BLaER1 (cell line): ENCODE data around the gene ZFHX2.
"Not testable (repeated sequence)": the region's sequence is repeated elsewhere in the genome, so short reads cannot be mapped to it uniquely, and the experiment has no call there.

Experiments used
- H3K27ac ChIP-seq: shearing (Covaris generic); formaldehyde crosslinking; 2 replicates; pipeline ENCODE4 v1.8.1; 2022
- H3K27me3 ChIP-seq: shearing (Covaris generic); formaldehyde crosslinking; 2 replicates; pipeline ENCODE4 v1.8.1; 2022
- H3K36me3 ChIP-seq: shearing (Covaris generic); formaldehyde crosslinking; 2 replicates; pipeline ENCODE4 v1.8.1; 2022
- H3K4me1 ChIP-seq: shearing (Covaris generic); formaldehyde crosslinking; 2 replicates; pipeline ENCODE4 v1.8.1; 2022
- H3K4me2 ChIP-seq: shearing (Covaris generic); formaldehyde crosslinking; 2 replicates; pipeline ENCODE4 v1.8.1; 2022
- H3K4me3 ChIP-seq: shearing (Covaris generic); formaldehyde crosslinking; 2 replicates; pipeline ENCODE4 v1.8.1; 2022
- H3K9ac ChIP-seq: shearing (Covaris generic); formaldehyde crosslinking; 2 replicates; pipeline ENCODE4 v1.8.1; 2022
- H3K9me3 ChIP-seq: shearing (Covaris generic); formaldehyde crosslinking; 2 replicates; pipeline ENCODE4 v1.8.1; 2022
- H4K20me1 ChIP-seq: shearing (Covaris generic); formaldehyde crosslinking; 2 replicates; pipeline ENCODE4 v1.8.1; 2022
- Cebpa-rat ChIP-seq: shearing (Covaris generic); IDR thresholded peaks from 2 replicates; pipeline ENCODE4 v1.8.1; 2022

ZFHX2 gene

DNA sequence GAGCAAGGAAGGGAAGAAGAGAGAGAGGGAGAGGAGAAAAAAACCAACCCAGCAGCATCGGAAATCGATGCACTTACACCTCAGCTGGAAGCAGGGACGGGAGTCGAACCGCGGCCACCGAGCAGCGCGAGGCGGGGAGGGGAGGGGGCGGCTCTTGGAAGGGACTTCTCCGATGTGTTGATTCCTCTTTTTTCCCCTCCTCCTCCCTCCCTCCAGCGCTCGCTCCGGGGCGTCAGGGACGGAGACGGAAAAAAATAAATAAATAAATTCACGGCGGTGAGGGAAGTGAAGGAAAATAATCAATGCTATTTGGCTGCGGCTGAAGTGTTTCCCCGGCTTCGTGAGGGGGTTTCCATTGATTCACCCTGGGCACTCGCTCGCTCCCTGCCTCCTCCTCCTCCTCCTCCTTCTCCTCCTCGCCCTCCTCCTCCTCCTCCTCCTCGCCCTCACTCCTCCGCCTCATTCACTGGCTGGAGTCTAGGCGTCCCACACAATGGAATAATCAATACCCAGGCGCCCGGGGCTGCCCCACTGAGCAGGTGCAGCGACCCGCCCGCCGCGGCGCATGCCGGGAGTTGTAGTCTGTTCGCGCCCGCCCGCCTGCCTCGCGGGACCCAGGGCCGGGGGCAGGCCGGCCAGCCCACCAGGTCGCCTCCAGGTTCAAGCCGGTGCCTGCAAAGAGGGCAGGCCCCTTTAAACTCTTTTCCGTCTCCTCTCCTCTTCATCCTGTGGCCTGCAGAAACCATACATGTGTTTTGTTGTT is at the start of gene ZFHX2:
ZFHX2 (minus strand) TSS at position 500 of the 763 bp plus-strand sequence. CDS start 16,440 bp downstream, outside the sequence.
- Histone ChIP-seq H3K9ac (peak within 1 kb of the TSS; percentile 84), H3K27me3 (no peaks in the 10 kb centered on the region), H3K36me3 (no peaks in the 10 kb centered on the region), H3K4me3 (peak within 1 kb of the TSS; percentile 79), H4K20me1 (no peaks in the 10 kb centered on the region), H3K9me3 (no peaks in the 10 kb centered on the region), H3K4me1 (peaks cover 41% of the 10 kb centered on the region), H3K4me2 (peak within 1 kb of the TSS; percentile 92), H3K27ac (peak within 1 kb of the TSS; percentile 75)
- no peak for TF ChIP-seq Cebpa-rat

DNA sequence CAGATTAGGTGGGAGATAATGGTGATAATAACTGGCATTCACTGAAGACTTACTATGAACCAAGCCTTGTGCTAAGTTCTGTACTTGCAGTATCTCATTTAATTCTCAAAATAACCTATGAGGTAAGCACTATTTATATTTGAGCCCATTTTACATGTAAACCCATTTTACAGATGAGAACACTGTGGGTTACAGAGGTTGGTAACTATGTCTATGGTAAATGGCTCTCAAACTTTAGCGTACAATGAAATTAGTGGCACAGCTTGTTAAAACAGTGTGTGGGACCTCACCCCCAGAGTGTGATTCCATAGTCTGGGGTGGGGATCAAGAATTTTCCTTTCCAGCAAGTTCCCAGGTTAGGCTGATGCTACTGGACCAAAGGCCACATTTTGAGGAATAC is 49.2 kb upstream of the ZFHX2 start:
- Histone ChIP-seq H3K9ac (no peak overlapping the region), H4K20me1 (no peaks in the 10 kb centered on the region), H3K9me3 (peaks cover 14% of the 10 kb centered on the region), H3K36me3 (no peaks in the 10 kb centered on the region), H3K27ac (no peak overlapping the region), H3K4me2 (no peak overlapping the region), H3K27me3 (no peaks in the 10 kb centered on the region), H3K4me1 (peaks cover 11% of the 10 kb centered on the region), H3K4me3 (no peak overlapping the region)
- TF ChIP-seq Cebpa-rat: no peak

DNA sequence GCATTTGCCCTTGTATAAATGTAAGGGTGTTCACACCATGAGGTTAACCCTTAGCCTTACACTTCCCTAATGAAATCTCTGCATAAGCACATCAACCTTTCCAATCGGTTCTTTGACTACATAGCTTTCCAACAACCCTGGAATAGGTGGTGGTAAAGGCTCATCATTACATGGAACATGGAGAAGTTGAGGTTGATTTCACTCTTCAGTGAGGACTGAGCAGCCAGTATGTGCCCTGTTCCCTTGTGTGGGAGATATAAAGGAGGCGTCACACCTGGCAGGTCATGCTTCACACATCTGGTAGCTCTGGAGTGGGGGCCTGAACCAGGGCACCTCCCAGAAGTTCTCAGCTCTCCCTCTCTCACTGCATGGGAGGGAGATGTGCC is 48.8 kb upstream of the ZFHX2 start:
- H3K9ac ChIP-seq: no peak overlapping the region
- H3K4me2 ChIP-seq: no peak overlapping the region
- no peaks in the 10 kb centered on the region for H3K27me3 ChIP-seq
- TF ChIP-seq Cebpa-rat: no peak
- peaks cover 11% of the 10 kb centered on the region for H3K4me1 ChIP-seq
- H3K36me3 ChIP-seq: no peaks in the 10 kb centered on the region
- no peak overlapping the region for H3K27ac ChIP-seq
- peaks cover 14% of the 10 kb centered on the region for H3K9me3 ChIP-seq
- no peak overlapping the region for H3K4me3 ChIP-seq
- no peaks in the 10 kb centered on the region for H4K20me1 ChIP-seq

DNA sequence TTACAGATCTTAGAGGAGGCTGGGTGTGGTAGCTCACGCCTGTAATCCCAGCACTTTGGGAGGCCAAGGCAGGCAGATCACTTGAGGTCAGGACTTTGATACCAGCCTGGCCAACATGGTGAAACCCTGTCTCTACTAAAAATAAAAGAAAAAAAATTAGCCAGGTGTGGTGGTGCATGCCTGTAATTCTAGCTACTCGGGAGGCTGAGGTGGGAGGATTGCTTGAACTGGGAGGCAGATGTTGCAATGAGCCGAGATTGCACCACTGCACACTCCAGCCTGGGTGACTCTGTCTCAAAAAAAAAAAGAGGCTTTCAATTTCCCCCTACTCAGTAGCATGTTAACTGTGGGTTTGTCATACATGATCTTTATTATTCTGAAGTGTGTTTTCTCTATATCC is 42.6 kb upstream of the ZFHX2 start:
- not testable (repeated sequence) for H4K20me1 ChIP-seq, H3K27me3 ChIP-seq, H3K4me2 ChIP-seq, H3K9me3 ChIP-seq, H3K27ac ChIP-seq, H3K9ac ChIP-seq, H3K4me3 ChIP-seq, H3K36me3 ChIP-seq, H3K4me1 ChIP-seq

DNA sequence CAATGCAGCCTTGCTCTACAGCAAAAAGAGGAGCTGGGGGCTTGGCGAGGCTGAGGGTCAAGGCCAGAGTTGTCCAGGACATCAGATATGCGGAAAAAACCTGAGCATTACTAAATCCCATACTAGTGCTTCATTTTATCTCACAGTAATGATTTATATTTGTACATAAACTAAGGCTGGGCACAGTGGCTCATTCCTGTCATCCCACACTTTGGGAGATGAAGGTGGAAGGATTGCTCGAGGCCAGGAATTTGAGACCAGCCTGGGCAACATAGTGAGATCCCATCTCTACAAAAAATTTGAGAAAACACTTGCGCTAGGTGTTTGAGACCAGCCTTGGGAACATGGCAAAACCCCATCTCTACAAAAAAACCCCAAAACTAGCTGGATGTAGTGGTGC is 38.6 kb upstream of the ZFHX2 start:
- TF ChIP-seq Cebpa-rat: no peak
- Histone ChIP-seq H3K4me3 (no peak overlapping the region), H3K9me3 (no peaks in the 10 kb centered on the region), H3K36me3 (no peaks in the 10 kb centered on the region), H3K27me3 (no peaks in the 10 kb centered on the region), H3K4me1 (peaks cover 10% of the 10 kb centered on the region), H3K4me2 (no peak overlapping the region), H3K27ac (no peak overlapping the region), H4K20me1 (no peaks in the 10 kb centered on the region), H3K9ac (no peak overlapping the region)

DNA sequence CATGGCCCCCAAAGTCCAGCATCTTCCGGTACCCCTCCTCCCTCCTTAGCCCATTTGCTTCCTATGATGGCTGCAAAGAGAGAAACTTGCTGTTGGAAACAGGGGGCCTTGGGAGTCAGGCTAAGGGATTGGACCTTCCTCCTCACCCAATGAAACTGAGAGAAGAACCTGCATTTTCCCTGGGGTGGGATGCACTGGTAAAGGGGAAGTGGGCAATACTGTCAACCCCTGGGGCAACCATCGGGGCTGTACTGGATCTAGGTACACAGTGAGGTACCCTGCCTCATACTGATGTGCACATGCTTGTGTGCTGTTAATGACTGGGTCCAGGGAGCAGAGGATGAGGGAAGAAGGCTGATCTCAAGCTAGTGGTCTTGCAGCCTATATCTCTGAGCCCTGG is 38.0 kb upstream of the ZFHX2 start:
- no peak overlapping the region; the same call in 1 of the 2 replicates for H3K27ac ChIP-seq
- peak overlapping the region; percentile 41 for H3K4me2 ChIP-seq
- no peaks in the 10 kb centered on the region for H3K27me3 ChIP-seq
- no peak for TF ChIP-seq Cebpa-rat
- no peak overlapping the region for H3K4me3 ChIP-seq
- no peak overlapping the region for H3K9ac ChIP-seq
- no peaks in the 10 kb centered on the region for H4K20me1 ChIP-seq
- H3K36me3 ChIP-seq: no peaks in the 10 kb centered on the region
- no peaks in the 10 kb centered on the region for H3K9me3 ChIP-seq
- peaks cover 10% of the 10 kb centered on the region for H3K4me1 ChIP-seq

DNA sequence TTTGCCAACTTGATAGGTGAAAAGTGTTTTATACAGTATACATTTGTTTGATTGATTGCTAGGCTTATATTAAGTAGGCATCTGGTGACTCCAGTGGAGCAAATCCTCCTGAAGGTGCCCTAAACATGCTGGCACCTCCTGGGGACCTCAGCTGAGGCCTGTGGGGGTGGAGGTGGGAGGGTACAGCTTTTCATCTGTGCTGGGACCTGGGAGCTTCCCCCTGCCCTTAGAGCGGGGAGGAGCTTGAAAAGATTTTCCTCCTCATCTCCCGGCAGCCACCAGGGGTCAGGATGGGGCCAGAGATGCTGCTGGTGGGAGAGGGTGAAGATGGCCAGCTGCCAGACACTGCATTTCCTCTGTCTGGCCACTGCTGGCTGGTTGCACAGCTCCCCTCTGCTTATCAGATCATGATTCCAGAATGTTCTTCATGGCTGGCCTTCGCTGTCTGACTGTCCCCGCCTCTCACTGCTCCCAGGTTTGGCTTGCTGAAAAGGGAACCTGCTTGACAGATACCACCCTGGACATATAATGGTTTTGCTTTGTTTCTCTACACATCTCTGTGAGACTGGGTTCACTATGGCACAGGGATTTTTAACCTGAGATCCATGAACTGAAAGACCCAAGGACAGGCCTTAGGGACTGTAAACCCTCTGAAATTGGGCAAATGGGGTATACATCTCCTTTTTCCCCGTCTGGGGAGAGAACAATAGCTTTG is 37.5 kb upstream of the ZFHX2 start:
- Histone ChIP-seq H3K4me1 (peaks cover 10% of the 10 kb centered on the region), H3K4me2 (peak overlapping the region; percentile 41), H3K27me3 (no peaks in the 10 kb centered on the region), H4K20me1 (no peaks in the 10 kb centered on the region), H3K4me3 (no peak overlapping the region), H3K27ac (no peak overlapping the region; the same call in 1 of the 2 replicates), H3K9me3 (no peaks in the 10 kb centered on the region), H3K9ac (no peak overlapping the region), H3K36me3 (no peaks in the 10 kb centered on the region)
- no peak for TF ChIP-seq Cebpa-rat

DNA sequence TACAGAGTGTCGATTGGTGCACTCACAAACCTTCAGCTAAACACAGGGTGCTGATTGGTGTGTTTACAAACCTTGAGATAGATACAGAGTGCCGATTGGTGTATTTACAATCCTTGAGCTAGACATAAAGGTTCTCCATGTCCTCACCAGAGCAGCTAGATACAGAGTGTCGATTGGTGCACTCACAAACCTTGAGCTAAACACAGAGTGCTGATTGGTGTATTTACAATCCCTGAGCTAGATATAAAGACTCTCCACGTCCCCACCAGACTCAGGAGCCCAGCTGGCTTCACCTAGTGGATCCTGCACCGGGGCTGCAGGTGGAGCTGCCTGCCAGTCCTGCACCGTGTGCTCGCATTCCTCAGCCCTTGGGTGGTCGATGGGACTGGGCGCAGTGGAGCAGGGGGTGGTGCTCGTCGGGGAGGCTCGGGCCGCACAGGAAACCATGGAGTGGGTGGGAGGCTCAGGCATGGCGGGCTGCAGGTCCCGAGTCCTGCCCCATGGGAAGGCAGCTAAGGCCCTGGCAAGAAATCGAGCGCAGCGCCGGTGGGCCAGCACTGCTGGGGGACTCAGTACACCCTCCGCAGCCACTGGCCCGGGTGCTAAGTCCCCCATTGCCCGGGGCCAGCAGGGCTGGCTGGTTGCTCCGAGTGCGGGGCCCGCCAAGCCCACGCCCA is 33.1 kb upstream of the ZFHX2 start:
- H3K4me2 ChIP-seq, H3K4me3 ChIP-seq, H3K4me1 ChIP-seq: not testable (repeated sequence)

DNA sequence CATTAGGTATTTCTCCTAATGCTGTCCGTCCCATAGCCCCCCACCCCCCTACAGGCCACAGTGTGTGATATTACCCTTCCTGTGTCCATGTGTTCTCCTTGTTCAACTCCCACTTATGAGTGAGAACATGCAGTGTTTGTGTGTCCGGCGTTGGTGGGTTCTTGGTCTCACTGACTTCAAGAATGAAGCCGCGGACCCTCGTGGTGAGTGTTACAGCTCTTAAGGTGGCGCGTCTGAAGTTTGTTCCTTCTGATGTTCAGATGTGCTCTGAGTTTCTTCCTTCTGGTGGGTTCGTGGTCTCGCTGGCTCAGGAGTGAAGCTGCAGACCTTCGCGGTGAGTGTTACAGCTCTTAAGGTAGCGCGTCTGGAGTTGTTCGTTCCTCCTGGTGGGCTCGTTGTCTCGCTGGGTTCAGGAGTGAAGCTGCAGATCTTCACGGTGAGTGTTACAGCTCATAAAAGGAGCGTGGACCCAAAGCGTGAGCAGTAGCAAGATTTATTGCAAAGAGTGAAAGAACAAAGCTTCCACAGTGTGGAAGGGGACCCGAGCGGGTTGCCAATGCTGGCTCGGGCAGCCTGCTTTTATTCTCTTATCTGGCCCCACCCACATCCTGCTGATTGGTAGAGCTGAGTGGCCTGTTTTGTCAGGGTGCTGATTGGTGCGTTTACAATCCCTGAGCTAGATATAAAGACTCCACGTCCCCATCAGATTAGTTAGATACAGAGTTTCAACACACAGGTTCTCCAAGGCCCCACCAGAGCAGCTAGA is 32.4 kb upstream of the ZFHX2 start:
- not testable (repeated sequence) for H3K9ac ChIP-seq, H3K9me3 ChIP-seq, H3K27me3 ChIP-seq, H3K4me1 ChIP-seq, H3K4me2 ChIP-seq, H4K20me1 ChIP-seq, H3K27ac ChIP-seq, H3K36me3 ChIP-seq, H3K4me3 ChIP-seq

More for the DNA sequence above, 33.1 kb upstream of the ZFHX2 start:
- H3K27me3 ChIP-seq, H3K36me3 ChIP-seq, H3K27ac ChIP-seq, H3K9ac ChIP-seq, H4K20me1 ChIP-seq, H3K9me3 ChIP-seq: not testable (repeated sequence)
